AG04449 (cell line): Measurements from ENCODE around the gene SEPSECS.

Experiments used
- CTCF ChIA-PET: fragments of 350-600 bp; formaldehyde crosslinking; extraction: SDS; loops from one replicate; lab custom pipeline; 2021; ENCODE audit warnings: antibody characterized with exemption; lab: Yijun Ruan, JAX
- POLR2A ChIA-PET: fragments of 400-600, 350-600 bp; formaldehyde crosslinking; extraction: SDS; loops from one replicate; lab custom pipeline; 2020; ENCODE audit warnings: antibody characterized with exemption, inconsistent platforms; lab: Yijun Ruan, JAX
- DNase-seq: peaks from one replicate; pipeline ENCODE4 v3.0.0-alpha.2; 2010; ENCODE audit warnings: low read depth, low spot score
- H3K4me3 ChIP-seq: 2 replicates; pipeline ENCODE4 v1.5.1; 2011; ENCODE audit warnings: low read depth, mild to moderate bottlenecking, control low read depth, low read length
- CTCF ChIP-seq: IDR thresholded peaks from one replicate; pipeline ENCODE4 v1.5.1; 2011; ENCODE audit warnings: mild to moderate bottlenecking, moderate library complexity, low read length, control low read depth, inconsistent platforms; ENCODE audit not compliant: insufficient read depth; ENCODE audit errors: missing control alignments

Gene SEPSECS

GRCh38 chr4:25113915-25114904 is 46.0 kb downstream of the SEPSECS start:
- H3K4me3 ChIP-seq: no peak overlapping the region
- TF ChIP-seq CTCF: no peak
- ChIA-PET POLR2A (no interaction called here), CTCF (interaction anchor here (3.2 kb wide), 1 partner anchor 30 kb away, joined by 13 read pairs; no protein-coding TSS in a partner anchor)
- peak; percentile 34 for DNase-seq

- no peak overlapping the region for H3K4me3 ChIP-seq
- no peak for DNase-seq
- POLR2A ChIA-PET: no interaction called here
- TF ChIP-seq CTCF: no peak
- CTCF ChIA-PET: interaction anchor here (1.7 kb wide), 1 partner anchor 32 kb away, joined by 4 read pairs; no protein-coding TSS in a partner anchor
Observed at GRCh38 chr4:25112995-25113380, 47.3 kb downstream of the SEPSECS start.

- CTCF ChIA-PET: interaction anchor here (1.7 kb wide), 1 partner anchor 32 kb away, joined by 4 read pairs; no protein-coding TSS in a partner anchor
Observed at GRCh38 chr4:25112366-25112994, 47.8 kb downstream of the SEPSECS start.

GRCh38 chr4:25111648-25112196 is 48.5 kb downstream of the SEPSECS start:
- POLR2A ChIA-PET: no interaction called here
- no peak overlapping the region for H3K4me3 ChIP-seq
- DNase-seq: no peak
- CTCF ChIA-PET: interaction anchor here (1.5 to 1.7 kb wide), 2 partner anchors 18 to 33 kb away, joined by 3 to 4 read pairs; no protein-coding TSS in a partner anchor
- no peak for TF ChIP-seq CTCF

More at GRCh38 chr4:25112366-25112994, 47.8 kb downstream of the SEPSECS start:
- DNase-seq: no peak
- H3K4me3 ChIP-seq: no peak overlapping the region
- no peak for TF ChIP-seq CTCF
- POLR2A ChIA-PET: no interaction called here

- ChIA-PET POLR2A (no interaction called here), CTCF (interaction anchor here (1.5 to 1.7 kb wide), 2 partner anchors 17 to 34 kb away, joined by 3 to 4 read pairs; no protein-coding TSS in a partner anchor)
- no peak for TF ChIP-seq CTCF
- no peak overlapping the region for H3K4me3 ChIP-seq
- no peak for DNase-seq
Observed at GRCh38 chr4:25110527-25111329, 49.5 kb downstream of the SEPSECS start.
